22Rv1 (cell line): ENCODE results near the gene HSPA12A.

Source experiments
- CTCF ChIP-seq: fragments of 450-650 bp; IDR thresholded peaks from 2 replicates; pipeline ENCODE4 v1.5.1; 2017; ENCODE audit warnings: mild to moderate bottlenecking
- ZFX ChIP-seq: fragments of 450-650 bp; IDR thresholded peaks from 2 replicates; pipeline ENCODE4 v1.6.1; 2017; ENCODE audit warnings: antibody characterized with exemption, borderline replicate concordance

DNA sequence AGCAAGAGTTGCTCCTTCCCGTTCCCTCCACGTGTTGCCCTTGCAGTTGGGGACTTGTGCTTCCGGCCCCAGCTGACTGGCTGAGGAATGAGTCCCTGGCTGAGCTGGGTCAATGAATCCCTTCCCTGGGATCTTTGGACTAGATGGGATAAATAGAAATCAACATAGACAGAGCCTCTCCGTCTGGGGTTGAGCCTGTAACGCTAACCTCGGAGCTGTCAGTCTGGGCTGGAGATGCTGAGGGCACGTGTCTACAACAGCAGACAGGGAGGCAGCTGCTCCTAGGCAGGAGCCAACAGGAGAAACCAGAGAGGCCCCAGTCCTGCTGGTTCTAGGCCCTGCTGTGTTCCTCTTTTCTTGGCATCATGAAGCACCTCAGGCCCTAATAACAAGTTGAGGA is 42.3 kb upstream of the HSPA12A start:
- TF ChIP-seq CTCF: no peak
- no peak for TF ChIP-seq ZFX
